HCT116 (cell line): ENCODE measurements around the gene CLASP1. TPM values are rescaled to one million over a fixed set of nuclear protein-coding genes. Genes with fewer than 3 reads are reported as not detected.

Source experiments
- ATAC-seq: fragments of 200-7000 bp; cut with Tn5 transposase; 2 replicates; pipeline ENCODE4 v1.9.1; 2020; ENCODE audit warnings: mild to moderate bottlenecking, moderate library complexity
- BruUV-seq: library from RNA; stranded (reverse); fragments of 400-500 nt; replicated peaks from 2 replicates; lab custom pipeline; 2021; lab: Mats Ljungman, UMichigan
- CTCF ChIA-PET: fragments of 300-600 bp; sonication (Branson Sonifier 250); formaldehyde crosslinking; loops from one replicate; lab custom pipeline; 2021; ENCODE audit warnings: antibody characterized with exemption; lab: Charles Lee
- POLR2A ChIA-PET: fragments of 300-600, 350-600 bp; sonication (Branson Sonifier 250); formaldehyde crosslinking; loops from one replicate; lab custom pipeline; 2021; ENCODE audit warnings: antibody characterized with exemption; lab: Charles Lee
- RAD21 ChIA-PET, 2 experiments: fragments of 300-600 bp; sonication (Branson Sonifier 250); formaldehyde crosslinking; loops; one replicate each; lab custom pipeline; 2023; ENCODE audit warnings: low total read pairs in 2 of 2; ENCODE audit not compliant: uncharacterized antibody in 2 of 2, unreplicated experiment in 2 of 2, low non-redundant PET in 1 of 2; lab: Charles Lee
- DNase-seq: peaks from one replicate; pipeline ENCODE4 v3.0.0-alpha.2; 2010; ENCODE audit warnings: low read depth, low spot score
- H2AFZ ChIP-seq: fragments of 200-600 bp; shearing (Covaris generic), sonication (generic); 2 replicates; pipeline ENCODE4 v1.6.1; 2017; ENCODE audit warnings: low read depth, mixed run types, mixed read lengths, antibody characterized with exemption, low read length; ENCODE audit not compliant: poor library complexity, severe bottlenecking
- H3K27ac ChIP-seq: 2 replicates; pipeline ENCODE4 v1.5.1; 2012; ENCODE audit warnings: low read depth, low read length
- H3K27me3 ChIP-seq: fragments of 200-600 bp; sonication (generic); 2 replicates; pipeline ENCODE4 v1.6.1; 2016; ENCODE audit warnings: mixed run types, low read length, mixed read lengths; ENCODE audit not compliant: insufficient read depth
- H3K36me3 ChIP-seq, 2 experiments: fragments of 200-500 bp in 1 of 2; fragments of 200-600 bp in 1 of 2; sonication (Bioruptor generic) in 1 of 2; sonication (generic) in 1 of 2; 2 replicates each; pipeline versions ENCODE4 v1.5.1 to v1.6.1; 2014 to 2016; ENCODE audit warnings: low read length in 2 of 2, inconsistent platforms in 1 of 2, mixed read lengths in 1 of 2, mixed run types in 1 of 2; ENCODE audit not compliant: insufficient read depth in 2 of 2, control insufficient read depth in 1 of 2
- H3K4me1 ChIP-seq, 2 experiments: fragments of 200-600 bp in 1 of 2; sonication (generic) in 1 of 2; 2 replicates each; pipeline versions ENCODE4 v1.5.1 to v1.6.1; 2012 to 2017; ENCODE audit warnings: low read length in 2 of 2, inconsistent platforms in 1 of 2, mild to moderate bottlenecking in 1 of 2, mixed read lengths in 1 of 2, mixed run types in 1 of 2, moderate library complexity in 1 of 2; ENCODE audit not compliant: insufficient read depth in 2 of 2, control insufficient read depth in 1 of 2
- H3K4me2 ChIP-seq: fragments of 200-600 bp; sonication (generic); 2 replicates; pipeline ENCODE4 v1.6.1; 2017; ENCODE audit warnings: mixed run types, low read length, mixed read lengths
- H3K4me3 ChIP-seq, 2 experiments: fragments of 200-600 bp in 1 of 2; sonication (generic) in 1 of 2; replicated peaks in 1 of 2; 2 replicates each; pipeline ENCODE4 v1.5.1; 2011 to 2016; ENCODE audit warnings: low read length in 2 of 2, control low read depth in 1 of 2, low read depth in 1 of 2, mild to moderate bottlenecking in 1 of 2, mixed read lengths in 1 of 2, mixed run types in 1 of 2
- H3K79me2 ChIP-seq: fragments of 200-600 bp; sonication (generic); 2 replicates; pipeline ENCODE4 v1.6.1; 2017; ENCODE audit warnings: mild to moderate bottlenecking, mixed run types, low read length, moderate library complexity, mixed read lengths; ENCODE audit not compliant: insufficient read depth
- H3K9ac ChIP-seq: fragments of 200-600 bp; sonication (generic); 2 replicates; pipeline ENCODE4 v1.6.1; 2016; ENCODE audit warnings: low read length, mixed read lengths
- H3K9me2 ChIP-seq: fragments of 200-600 bp; sonication (generic), shearing (Covaris generic); 2 replicates; pipeline ENCODE4 v1.6.1; 2017; ENCODE audit warnings: mixed run types, mild to moderate bottlenecking, moderate library complexity; ENCODE audit not compliant: insufficient read depth
- H3K9me3 ChIP-seq, 2 experiments: fragments of 200-500 bp in 1 of 2; fragments of 200-600 bp in 1 of 2; sonication (Bioruptor generic) in 1 of 2; sonication (generic) in 1 of 2; 2 replicates each; pipeline ENCODE4 v1.6.1; 2014 to 2017; ENCODE audit warnings: low read length in 2 of 2, mixed read lengths in 2 of 2, inconsistent platforms in 1 of 2, low read depth in 1 of 2, mild to moderate bottlenecking in 1 of 2, mixed run types in 1 of 2, moderate library complexity in 1 of 2; ENCODE audit not compliant: control insufficient read depth in 1 of 2, insufficient read depth in 1 of 2
- H4K20me1 ChIP-seq: fragments of 200-600 bp; sonication (generic), shearing (Covaris generic); 2 replicates; pipeline ENCODE4 v1.6.1; 2017; ENCODE audit warnings: mixed run types, mild to moderate bottlenecking, moderate library complexity; ENCODE audit not compliant: insufficient read depth
- CBX3 ChIP-seq: IDR thresholded peaks from 2 replicates; pipeline ENCODE4 v1.6.1; 2012; ENCODE audit warnings: low read depth
- CEBPB ChIP-seq: IDR thresholded peaks from 2 replicates; pipeline ENCODE4 v1.6.1; 2012; ENCODE audit warnings: low read depth
- EGR1 ChIP-seq: IDR thresholded peaks from 2 replicates; pipeline ENCODE4 v1.6.1; 2012; ENCODE audit warnings: low read depth
- ELF1 ChIP-seq: IDR thresholded peaks from 2 replicates; pipeline ENCODE4 v1.6.1; 2012; ENCODE audit warnings: low read depth, borderline replicate concordance
- EZH2 ChIP-seq: fragments of 200-600 bp; sonication (generic); IDR thresholded peaks from 2 replicates; pipeline ENCODE4 v1.6.1; 2017; ENCODE audit warnings: antibody characterized with exemption, mixed run types
- EZH2phosphoT487 ChIP-seq: fragments of 200-600 bp; IDR thresholded peaks from 2 replicates; pipeline ENCODE4 v1.6.1; 2018; ENCODE audit warnings: antibody characterized with exemption, borderline replicate concordance
- JUND ChIP-seq: IDR thresholded peaks from 2 replicates; pipeline ENCODE4 v1.6.1; 2012
- POLR2A ChIP-seq: IDR thresholded peaks from 2 replicates; pipeline ENCODE4 v1.7.0; 2011; ENCODE audit warnings: borderline replicate concordance; ENCODE audit not compliant: insufficient read depth, insufficient read length; ENCODE audit errors: extremely low read depth
- POLR2AphosphoS5 ChIP-seq: IDR thresholded peaks from 2 replicates; pipeline ENCODE4 v1.6.1; 2011; ENCODE audit warnings: mild to moderate bottlenecking, low read depth, low read length, moderate library complexity
- RAD21 ChIP-seq: IDR thresholded peaks from 2 replicates; pipeline ENCODE4 v1.6.1; 2012; ENCODE audit warnings: low read depth, mild to moderate bottlenecking
- SP1 ChIP-seq: IDR thresholded peaks from 2 replicates; pipeline ENCODE4 v1.6.1; 2012; ENCODE audit warnings: low read depth
- SRF ChIP-seq: IDR thresholded peaks from 2 replicates; pipeline ENCODE4 v1.6.1; 2012; ENCODE audit warnings: low read depth
- ZFX ChIP-seq: fragments of 450-650 bp; IDR thresholded peaks from 2 replicates; pipeline ENCODE4 v1.6.1; 2017
- intact Hi-C: fragments of 100-400 bp; cut with micrococcal nuclease; formaldehyde crosslinking; loops from 2 replicates; pipeline ENCODE4 v1.10.0; 2022
- total RNA-seq: library from RNA; stranded (reverse); gene quantifications from one replicate; pipeline ENCODE4 v1.2.1, GENCODE V29; 2021; ENCODE audit not compliant: unreplicated experiment
- TF ChIP-seq, protein P1 (sequence below): IDR thresholded peaks from 2 replicates; pipeline ENCODE4 v1.6.1; 2012
- TF ChIP-seq, protein P2 (sequence below): IDR thresholded peaks from 2 replicates; pipeline ENCODE4 v1.6.1; 2012
- TF ChIP-seq, protein P3 (sequence below): IDR thresholded peaks from 2 replicates; pipeline ENCODE4 v1.6.1; 2012; ENCODE audit warnings: low read depth

CLASP1 gene
- total RNA-seq, 1 experiment from 2014 or later: 41.9 TPM

DNA sequence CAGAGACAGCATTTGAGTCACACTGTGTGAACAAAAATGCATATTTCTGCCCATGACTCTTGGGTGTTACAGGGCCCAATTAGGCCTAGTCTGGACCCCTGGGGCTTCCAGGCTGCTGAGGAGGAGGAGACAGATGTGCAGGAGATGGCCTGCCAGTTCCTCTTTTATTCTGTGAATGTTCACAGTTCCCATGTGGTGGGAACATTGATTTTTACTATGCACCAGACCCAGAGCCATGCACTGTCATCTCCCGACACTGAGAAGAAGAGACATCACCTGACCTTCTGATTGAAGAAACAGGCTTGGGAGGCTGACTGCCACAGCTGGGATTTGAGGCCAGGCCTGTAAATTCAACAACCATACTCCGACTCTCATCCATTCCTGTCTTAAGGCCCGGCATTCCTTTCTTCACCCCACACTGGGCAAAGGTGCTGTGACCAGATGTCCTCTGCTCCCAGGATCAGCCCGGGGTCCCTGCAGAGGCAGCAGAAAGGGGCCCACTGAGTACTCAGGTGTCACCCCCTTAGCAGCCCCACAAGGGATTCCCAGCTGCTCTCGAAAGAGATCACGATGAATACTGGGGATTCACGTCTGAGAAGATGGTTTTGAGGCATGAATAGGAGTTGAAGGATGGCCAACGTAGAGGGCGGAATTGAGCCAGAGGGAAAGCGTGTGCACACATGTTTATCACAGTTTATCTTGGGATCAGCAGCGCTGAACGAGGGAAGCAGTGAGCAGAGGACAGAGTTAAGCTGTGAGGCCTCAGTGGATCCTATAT is 360.6 kb downstream of the CLASP1 start:
- H3K9ac ChIP-seq: no peak overlapping the region
- BruUV-seq: no TSS peak
- H3K79me2 ChIP-seq: no peaks in the 10 kb centered on the region
- H3K4me3 ChIP-seq: no peak overlapping the region
- H3K9me2 ChIP-seq: no peaks in the 10 kb centered on the region
- H2AFZ ChIP-seq: no peak overlapping the region
- TF ChIP-seq CBX3 (no peak), EZH2phosphoT487 (no peak), EZH2 (no peak), JUND (no peak), POLR2AphosphoS5 (no peak), EGR1 (no peak), RAD21 (no peak), POLR2A (no peak), ELF1 (no peak), SP1 (no peak), SRF (no peak), CEBPB (no peak), ZFX (no peak)
- TF ChIP-seq, protein P1, sequence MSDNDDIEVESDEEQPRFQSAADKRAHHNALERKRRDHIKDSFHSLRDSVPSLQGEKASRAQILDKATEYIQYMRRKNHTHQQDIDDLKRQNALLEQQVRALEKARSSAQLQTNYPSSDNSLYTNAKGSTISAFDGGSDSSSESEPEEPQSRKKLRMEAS: no peak
- TF ChIP-seq, protein P2, sequence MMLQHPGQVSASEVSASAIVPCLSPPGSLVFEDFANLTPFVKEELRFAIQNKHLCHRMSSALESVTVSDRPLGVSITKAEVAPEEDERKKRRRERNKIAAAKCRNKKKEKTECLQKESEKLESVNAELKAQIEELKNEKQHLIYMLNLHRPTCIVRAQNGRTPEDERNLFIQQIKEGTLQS: no peak
- TF ChIP-seq, protein P3, sequence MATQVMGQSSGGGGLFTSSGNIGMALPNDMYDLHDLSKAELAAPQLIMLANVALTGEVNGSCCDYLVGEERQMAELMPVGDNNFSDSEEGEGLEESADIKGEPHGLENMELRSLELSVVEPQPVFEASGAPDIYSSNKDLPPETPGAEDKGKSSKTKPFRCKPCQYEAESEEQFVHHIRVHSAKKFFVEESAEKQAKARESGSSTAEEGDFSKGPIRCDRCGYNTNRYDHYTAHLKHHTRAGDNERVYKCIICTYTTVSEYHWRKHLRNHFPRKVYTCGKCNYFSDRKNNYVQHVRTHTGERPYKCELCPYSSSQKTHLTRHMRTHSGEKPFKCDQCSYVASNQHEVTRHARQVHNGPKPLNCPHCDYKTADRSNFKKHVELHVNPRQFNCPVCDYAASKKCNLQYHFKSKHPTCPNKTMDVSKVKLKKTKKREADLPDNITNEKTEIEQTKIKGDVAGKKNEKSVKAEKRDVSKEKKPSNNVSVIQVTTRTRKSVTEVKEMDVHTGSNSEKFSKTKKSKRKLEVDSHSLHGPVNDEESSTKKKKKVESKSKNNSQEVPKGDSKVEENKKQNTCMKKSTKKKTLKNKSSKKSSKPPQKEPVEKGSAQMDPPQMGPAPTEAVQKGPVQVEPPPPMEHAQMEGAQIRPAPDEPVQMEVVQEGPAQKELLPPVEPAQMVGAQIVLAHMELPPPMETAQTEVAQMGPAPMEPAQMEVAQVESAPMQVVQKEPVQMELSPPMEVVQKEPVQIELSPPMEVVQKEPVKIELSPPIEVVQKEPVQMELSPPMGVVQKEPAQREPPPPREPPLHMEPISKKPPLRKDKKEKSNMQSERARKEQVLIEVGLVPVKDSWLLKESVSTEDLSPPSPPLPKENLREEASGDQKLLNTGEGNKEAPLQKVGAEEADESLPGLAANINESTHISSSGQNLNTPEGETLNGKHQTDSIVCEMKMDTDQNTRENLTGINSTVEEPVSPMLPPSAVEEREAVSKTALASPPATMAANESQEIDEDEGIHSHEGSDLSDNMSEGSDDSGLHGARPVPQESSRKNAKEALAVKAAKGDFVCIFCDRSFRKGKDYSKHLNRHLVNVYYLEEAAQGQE: no peak
- ChIA-PET RAD21 (no interaction called here), CTCF (interaction anchor here (1.5 kb wide), 1 partner anchor 9 kb away, joined by 4 read pairs; no protein-coding TSS in a partner anchor), POLR2A (no interaction called here)
- no peak for ATAC-seq
- H3K27ac ChIP-seq: no peak overlapping the region
- no peaks in the 10 kb centered on the region for H4K20me1 ChIP-seq
- intact Hi-C loops: no loop called here
- peaks cover 4 to 28% of the 10 kb centered on the region in 2 experiments; a peak in 3 of 4 replicates for H3K4me1 ChIP-seq
- no peak for DNase-seq
- no peaks in the 10 kb centered on the region for H3K9me3 ChIP-seq
- no peaks in the 10 kb centered on the region for H3K27me3 ChIP-seq
- no peaks in the 10 kb centered on the region for H3K36me3 ChIP-seq
- H3K4me2 ChIP-seq: no peak overlapping the region
